ENCODE measurements around the gene CCNI. TPM values are rescaled to one million over a fixed set of nuclear protein-coding genes. Genes with fewer than 3 reads are reported as not detected.

Gene CCNI
- total RNA-seq, 3 donors from 2014 or later, result 267 to 346 (median 271) TPM

GRCh38 chr4:77025643-77026321 lies 50.0 kb downstream of the CCNI start:
- Histone ChIP-seq H3K4me1 (no peaks in the 10 kb centered on the region), H3K4me3 (no peak overlapping the region), H3K27me3 (no peaks in the 10 kb centered on the region), H3K27ac (no peak overlapping the region), H3K36me3 (no peaks in the 10 kb centered on the region), H3K9me3 (no peaks in the 10 kb centered on the region)
- TF ChIP-seq, protein P1, sequence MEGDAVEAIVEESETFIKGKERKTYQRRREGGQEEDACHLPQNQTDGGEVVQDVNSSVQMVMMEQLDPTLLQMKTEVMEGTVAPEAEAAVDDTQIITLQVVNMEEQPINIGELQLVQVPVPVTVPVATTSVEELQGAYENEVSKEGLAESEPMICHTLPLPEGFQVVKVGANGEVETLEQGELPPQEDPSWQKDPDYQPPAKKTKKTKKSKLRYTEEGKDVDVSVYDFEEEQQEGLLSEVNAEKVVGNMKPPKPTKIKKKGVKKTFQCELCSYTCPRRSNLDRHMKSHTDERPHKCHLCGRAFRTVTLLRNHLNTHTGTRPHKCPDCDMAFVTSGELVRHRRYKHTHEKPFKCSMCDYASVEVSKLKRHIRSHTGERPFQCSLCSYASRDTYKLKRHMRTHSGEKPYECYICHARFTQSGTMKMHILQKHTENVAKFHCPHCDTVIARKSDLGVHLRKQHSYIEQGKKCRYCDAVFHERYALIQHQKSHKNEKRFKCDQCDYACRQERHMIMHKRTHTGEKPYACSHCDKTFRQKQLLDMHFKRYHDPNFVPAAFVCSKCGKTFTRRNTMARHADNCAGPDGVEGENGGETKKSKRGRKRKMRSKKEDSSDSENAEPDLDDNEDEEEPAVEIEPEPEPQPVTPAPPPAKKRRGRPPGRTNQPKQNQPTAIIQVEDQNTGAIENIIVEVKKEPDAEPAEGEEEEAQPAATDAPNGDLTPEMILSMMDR (IDR thresholded peaks at IDR 0.05), result no peak
- TF ChIP-seq POLR2AphosphoS5 (IDR thresholded peaks at IDR 0.05), result no peak
- no peak for TF ChIP-seq POLR2A (IDR thresholded peaks at IDR 0.05)
- DNase-seq (ENCODE audit: low spot score in 2 of 2), result no peak
- intact Hi-C loops (cut with DNase I; ENCODE audit: low total_unique reads), result no loop called here

DNA sequence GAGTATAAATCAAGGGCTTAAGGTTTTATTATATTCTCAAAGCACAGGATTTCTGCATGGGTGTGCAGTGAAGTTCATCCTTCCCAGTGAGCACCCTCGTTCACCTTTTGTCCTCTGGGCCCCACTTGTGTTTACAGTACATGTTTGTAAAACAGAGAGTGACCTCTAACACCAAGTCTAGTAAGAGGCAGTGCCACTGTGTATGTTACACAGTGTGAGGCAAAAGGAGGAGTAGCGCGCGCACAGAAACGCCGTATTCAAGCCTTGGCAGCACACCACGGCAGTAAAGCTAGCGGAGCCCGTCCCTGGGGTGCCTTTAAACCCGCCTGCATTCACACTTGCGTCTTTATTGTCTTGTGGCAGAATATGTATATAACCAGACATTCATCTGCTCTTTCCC lies 51.9 kb downstream of the CCNI start:
- Histone ChIP-seq H3K36me3 (no peaks in the 10 kb centered on the region), H3K27ac (no peak overlapping the region), H3K4me1 (no peaks in the 10 kb centered on the region), H3K27me3 (no peaks in the 10 kb centered on the region), H3K4me3 (no peak overlapping the region), H3K9me3 (no peaks in the 10 kb centered on the region)
- no peak for DNase-seq (ENCODE audit: low spot score in 2 of 2)
- no peak for TF ChIP-seq POLR2A (IDR thresholded peaks at IDR 0.05)
- no peak for TF ChIP-seq POLR2AphosphoS5 (IDR thresholded peaks at IDR 0.05)
- TF ChIP-seq, protein P1 (IDR thresholded peaks at IDR 0.05), result no peak
- intact Hi-C loops (cut with DNase I; ENCODE audit: low total_unique reads), result loop anchor here (5.0 kb wide), 1 partner anchor 618 kb away; no protein-coding TSS in a partner anchor

DNA sequence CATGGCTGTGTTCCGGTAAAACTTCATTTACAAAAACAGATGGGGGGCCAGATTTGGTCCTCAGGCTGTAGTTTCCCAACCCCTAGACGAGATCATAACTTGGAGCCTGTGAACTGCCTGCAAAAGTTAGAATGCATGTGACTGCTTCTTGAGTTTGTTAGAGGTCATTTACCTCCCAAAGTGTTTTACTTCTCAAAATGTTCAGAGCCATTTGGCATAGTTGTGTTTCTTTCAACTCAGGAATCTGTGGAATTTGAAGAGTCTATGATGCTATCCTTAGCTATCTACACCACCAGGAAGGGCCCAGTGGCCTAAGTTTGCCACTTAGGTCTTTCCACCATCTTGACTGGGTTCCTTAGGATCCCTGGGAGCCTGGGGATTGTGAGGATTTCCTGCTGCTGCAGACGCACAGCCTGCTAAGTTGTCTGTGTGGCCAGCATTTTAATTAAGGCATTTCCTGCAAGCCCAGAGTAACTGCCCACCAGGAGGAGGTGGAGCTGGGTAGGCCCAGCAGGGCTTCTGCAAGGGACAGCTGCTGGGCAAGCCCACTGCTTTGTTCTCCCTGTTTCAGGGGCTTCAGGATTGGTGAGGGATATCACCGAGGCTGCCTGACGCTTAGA lies 53.1 kb downstream of the CCNI start:
- TF ChIP-seq, protein P1 (IDR thresholded peaks at IDR 0.05), result no peak
- TF ChIP-seq POLR2AphosphoS5 (IDR thresholded peaks at IDR 0.05), result no peak
- TF ChIP-seq POLR2A (IDR thresholded peaks at IDR 0.05), result no peak
- DNase-seq (ENCODE audit: low spot score in 2 of 2), result no peak
- H3K36me3 ChIP-seq, result no peaks in the 10 kb centered on the region
- no peaks in the 10 kb centered on the region for H3K27me3 ChIP-seq
- no peaks in the 10 kb centered on the region for H3K4me1 ChIP-seq
- H3K27ac ChIP-seq, result peak overlapping the region; percentile 22 to 25
- intact Hi-C loops (cut with DNase I; ENCODE audit: low total_unique reads), result loop anchor here (5.0 kb wide), 1 partner anchor 620 kb away; no protein-coding TSS in a partner anchor
- H3K9me3 ChIP-seq, result no peaks in the 10 kb centered on the region
- H3K4me3 ChIP-seq, result no peak overlapping the region

- DNase-seq (ENCODE audit: low spot score in 2 of 2), result peak in 1 of 2 donors; percentile 72
Measured at GRCh38 chr4:77021614-77022089, 54.1 kb downstream of the CCNI start.

More at GRCh38 chr4:77021614-77022089, 54.1 kb downstream of the CCNI start:
- TF ChIP-seq POLR2AphosphoS5 (IDR thresholded peaks at IDR 0.05) (peak in 1 of 3 donors; percentile 38), POLR2A (IDR thresholded peaks at IDR 0.05) (no peak)
- TF ChIP-seq, protein P1 (IDR thresholded peaks at IDR 0.05), result no peak
- Histone ChIP-seq H3K27me3 (no peaks in the 10 kb centered on the region), H3K36me3 (no peaks in the 10 kb centered on the region), H3K9me3 (no peaks in the 10 kb centered on the region), H3K27ac (peak overlapping the region; percentile 34 to 59), H3K4me1 (no peaks in the 10 kb centered on the region), H3K4me3 (no peak overlapping the region)
- intact Hi-C loops (cut with DNase I; ENCODE audit: low total_unique reads), result loop anchor here (5.0 kb wide), 1 partner anchor 621 kb away; no protein-coding TSS in a partner anchor
